ENCODE results near the gene CHST4.

- TF ChIP-seq CTCF (IDR thresholded peaks at IDR 0.05) (no peak), POLR2A (IDR thresholded peaks at IDR 0.05) (no peak)
Observed at GRCh38 chr16:71565812-71566700, 39.8 kb downstream of the CHST4 start.
